H1 (cell line): ENCODE results near the gene FBXW2. TPM values are rescaled to one million over a fixed set of nuclear protein-coding genes. Genes with fewer than 3 reads are reported as not detected.

ENCODE experiments used
- CTCF ChIA-PET: fragments of 300-600 bp; sonication (Branson Sonifier 250); formaldehyde crosslinking; loops from one replicate; lab custom pipeline; 2021; ENCODE audit not compliant: partially characterized antibody; lab: Charles Lee
- POLR2A ChIA-PET: fragments of 300-600 bp; sonication (Branson Sonifier 250); formaldehyde crosslinking; loops from one replicate; lab custom pipeline; 2021; ENCODE audit warnings: inconsistent platforms; ENCODE audit not compliant: partially characterized antibody; lab: Charles Lee
- DNase-seq, 2 experiments: peaks; one replicate each; pipeline versions ENCODE4 v3.0.0 to v3.0.0-alpha.2; 2010 to 2022; ENCODE audit warnings: low spot score in 2 of 2, low read depth in 1 of 2, mixed read lengths in 1 of 2
- FAIRE-seq: peaks from 2 replicates; lab custom pipeline; 2011; peaks lifted over from hg19 to GRCh38; lab: Jason Lieb, UNC
- H2AFZ ChIP-seq: 2 replicates; pipeline ENCODE4 v1.8.1; 2012; ENCODE audit warnings: low read length, inconsistent platforms
- H2AK5ac ChIP-seq: 2 replicates; pipeline ENCODE4 v1.6.1; 2013; ENCODE audit warnings: low read depth, low read length
- H2BK120ac ChIP-seq: replicated peaks from 2 replicates; pipeline ENCODE3; 2013; ENCODE audit warnings: low read depth, low read length, inconsistent platforms
- H2BK12ac ChIP-seq: 2 replicates; pipeline ENCODE4 v1.6.1; 2013; ENCODE audit warnings: low read depth, low read length
- H2BK15ac ChIP-seq: 2 replicates; pipeline ENCODE4 v1.6.1; 2013; ENCODE audit warnings: low read length
- H2BK20ac ChIP-seq: 2 replicates; pipeline ENCODE4 v1.6.1; 2013; ENCODE audit warnings: low read length
- H2BK5ac ChIP-seq: 2 replicates; pipeline ENCODE4 v1.6.1; 2013; ENCODE audit warnings: low read depth, low read length
- H3K14ac ChIP-seq: 2 replicates; pipeline ENCODE4 v1.6.1; 2013; ENCODE audit warnings: inconsistent platforms; ENCODE audit not compliant: insufficient read length
- H3K18ac ChIP-seq: 2 replicates; pipeline ENCODE4 v1.6.1; 2013; ENCODE audit warnings: low read length; ENCODE audit errors: extremely low read depth
- H3K23ac ChIP-seq: 2 replicates; pipeline ENCODE4 v1.6.1; 2013; ENCODE audit warnings: inconsistent platforms; ENCODE audit not compliant: insufficient read length
- H3K23me2 ChIP-seq: 2 replicates; pipeline ENCODE4 v1.6.1; 2013; ENCODE audit warnings: low read depth, low read length
- H3K27ac ChIP-seq: 2 replicates; pipeline ENCODE4 v1.6.1; 2011; ENCODE audit warnings: low read depth, low read length, inconsistent platforms
- H3K27me3 ChIP-seq, 4 experiments: replicated peaks in 1 of 4; 1 replicate in 1 of 4; 2 replicates in 3 of 4; pipeline versions ENCODE4 v1.6.1 to v1.8.1; 2011 to 2013; ENCODE audit warnings: low read length in 3 of 4, mild to moderate bottlenecking in 3 of 4, inconsistent platforms in 2 of 4, mixed read lengths in 2 of 4, moderate library complexity in 1 of 4; ENCODE audit not compliant: control insufficient read depth in 3 of 4, insufficient read depth in 3 of 4; ENCODE audit errors: extremely low read depth in 1 of 4
- H3K36me3 ChIP-seq, 4 experiments: 2 replicates each; pipeline versions ENCODE4 v1.6.1 to v1.8.1; 2011 to 2013; ENCODE audit warnings: mild to moderate bottlenecking in 4 of 4, low read length in 3 of 4, moderate library complexity in 2 of 4, control low read depth in 1 of 4, inconsistent platforms in 1 of 4; ENCODE audit not compliant: insufficient read depth in 4 of 4, control insufficient read depth in 2 of 4
- H3K4ac ChIP-seq: replicated peaks from 2 replicates; pipeline ENCODE3; 2013; ENCODE audit warnings: low read length, low read depth, mixed read lengths, inconsistent platforms; ENCODE audit not compliant: insufficient read length
- H3K4me1 ChIP-seq, 4 experiments: replicated peaks in 1 of 4; 1 replicate in 1 of 4; 2 replicates in 3 of 4; pipeline versions ENCODE4 v1.6.1 to v1.8.1; 2011 to 2013; ENCODE audit warnings: low read length in 3 of 4, inconsistent platforms in 2 of 4, mixed read lengths in 1 of 4; ENCODE audit not compliant: insufficient read depth in 4 of 4, control insufficient read depth in 3 of 4
- H3K4me2 ChIP-seq, 2 experiments: 2 replicates each; pipeline versions ENCODE4 v1.6.1 to v1.8.1; 2011 to 2013; ENCODE audit warnings: low read depth in 2 of 2, low read length in 2 of 2, control low read depth in 1 of 2, inconsistent platforms in 1 of 2, mild to moderate bottlenecking in 1 of 2; ENCODE audit not compliant: insufficient read depth in 1 of 2
- H3K4me3 ChIP-seq, 4 experiments: fragments of 200-600, 300-600 bp in 1 of 4; sonication (generic), shearing (Covaris generic), sonication (Bioruptor Twin) in 1 of 4; 2 replicates each; pipeline versions ENCODE4 v1.5.1 to v1.8.1; 2011 to 2016; ENCODE audit warnings: low read length in 4 of 4, low read depth in 3 of 4, control low read depth in 2 of 4, inconsistent platforms in 2 of 4, mild to moderate bottlenecking in 2 of 4, mixed read lengths in 1 of 4, moderate library complexity in 1 of 4; ENCODE audit not compliant: insufficient read depth in 2 of 4; ENCODE audit errors: extremely low read depth in 1 of 4
- H3K56ac ChIP-seq: replicated peaks from 2 replicates; pipeline ENCODE3; 2013; ENCODE audit warnings: low read depth, mild to moderate bottlenecking, mixed read lengths, low read length, inconsistent platforms; ENCODE audit not compliant: insufficient read length
- H3K79me1 ChIP-seq: 2 replicates; pipeline ENCODE4 v1.6.1; 2013; ENCODE audit warnings: low read depth, low read length, control low read depth
- H3K79me2 ChIP-seq, 2 experiments: 2 replicates each; pipeline versions ENCODE4 v1.6.1 to v1.8.1; 2012 to 2013; ENCODE audit warnings: low read length in 2 of 2, mild to moderate bottlenecking in 2 of 2, inconsistent platforms in 1 of 2; ENCODE audit not compliant: insufficient read depth in 2 of 2, control insufficient read depth in 1 of 2
- H3K9ac ChIP-seq, 4 experiments: replicated peaks in 1 of 4; 1 replicate in 1 of 4; 2 replicates in 3 of 4; pipeline versions ENCODE4 v1.6.1 to v1.8.1; 2011 to 2013; ENCODE audit warnings: low read depth in 3 of 4, low read length in 3 of 4, control low read depth in 2 of 4, mild to moderate bottlenecking in 2 of 4, moderate library complexity in 2 of 4, inconsistent platforms in 1 of 4; ENCODE audit errors: extremely low read depth in 1 of 4
- H3K9me3 ChIP-seq, 2 experiments: 2 replicates each; pipeline versions ENCODE4 v1.6.1 to v1.8.1; 2012 to 2013; ENCODE audit warnings: mild to moderate bottlenecking in 2 of 2, moderate library complexity in 2 of 2, control low read depth in 1 of 2, inconsistent platforms in 1 of 2, low read depth in 1 of 2, low read length in 1 of 2, mixed read lengths in 1 of 2; ENCODE audit not compliant: insufficient read depth in 2 of 2
- H4K20me1 ChIP-seq, 2 experiments: replicated peaks in 1 of 2; 2 replicates each; pipeline versions ENCODE3 to v1.8.1; 2011 to 2013; ENCODE audit warnings: inconsistent platforms in 2 of 2, low read length in 2 of 2, mild to moderate bottlenecking in 1 of 2; ENCODE audit not compliant: insufficient read depth in 2 of 2, control insufficient read depth in 1 of 2
- H4K5ac ChIP-seq: 2 replicates; pipeline ENCODE4 v1.6.1; 2013; ENCODE audit warnings: low read length, low read depth, mixed read lengths, inconsistent platforms; ENCODE audit not compliant: insufficient read length
- H4K8ac ChIP-seq: 2 replicates; pipeline ENCODE4 v1.8.0; 2013; ENCODE audit warnings: mild to moderate bottlenecking, moderate library complexity, low read length, inconsistent platforms; ENCODE audit not compliant: insufficient read depth; ENCODE audit errors: extremely low read depth
- H4K91ac ChIP-seq: replicated peaks from 2 replicates; pipeline ENCODE3; 2013; ENCODE audit warnings: low read length, mixed read lengths, inconsistent platforms; ENCODE audit not compliant: insufficient read length
- BACH1 ChIP-seq: IDR thresholded peaks from 2 replicates; pipeline ENCODE4 v1.6.1; 2012; ENCODE audit warnings: low read length, improper control_type of control experiment
- CBX5 ChIP-seq: fragments of 300-800, 300-1000 bp; sonication (generic); IDR thresholded peaks from 2 replicates; pipeline ENCODE4 v1.7.1; 2016; ENCODE audit warnings: antibody characterized with exemption, low read length, low read depth
- CTBP2 ChIP-seq: IDR thresholded peaks from 2 replicates; pipeline ENCODE4 v1.7.0; 2011; ENCODE audit warnings: borderline replicate concordance, mild to moderate bottlenecking, moderate library complexity, mixed read lengths, low read length; ENCODE audit not compliant: insufficient read depth, insufficient read length
- JUN ChIP-seq: IDR thresholded peaks from 2 replicates; pipeline ENCODE4 v1.6.1; 2011; ENCODE audit warnings: low read depth, mild to moderate bottlenecking, improper control_type of control experiment, low read length
- KDM4A ChIP-seq: IDR thresholded peaks from one replicate; pipeline ENCODE4 v1.7.1; 2012; ENCODE audit warnings: low read depth, mild to moderate bottlenecking, moderate library complexity, low read length, inconsistent platforms; ENCODE audit not compliant: severe bottlenecking
- WGBS, 2 experiments: shearing (Covaris generic) in 1 of 2; methylation state at CpG; one replicate each; pipeline versions ENCODE4 v1.1.6 to v1.1.7; 2013 to 2015; ENCODE audit warnings: low lambda C conversion rate in 2 of 2, mixed read lengths in 2 of 2, inconsistent platforms in 1 of 2, low coverage in 1 of 2, missing lambda C conversion rate in 1 of 2; ENCODE audit not compliant: insufficient replicate concordance in 2 of 2, insufficient coverage in 1 of 2, insufficient read length in 1 of 2; ENCODE audit errors: extremely low coverage in 1 of 2, missing lambda C conversion rate in 1 of 2; 5-methylcytosine and 5-hydroxymethylcytosine counted together
- polyA plus RNA-seq, 7 experiments: library from polyadenylated mRNA; depleted of rRNA in 3 of 7; stranded (reverse) in 5 of 7; unstranded in 2 of 7; fragments of >200 nt in 5 of 7; fragments of 200-250 nt in 2 of 7; gene quantifications; 1 replicate in 5 of 7; 2 replicates in 1 of 7; 4 replicates in 1 of 7; pipeline versions ENCODE4 v1.2.1 to v1.2.3, GENCODE V29; 2011 to 2013; ENCODE audit warnings: missing spikeins in 2 of 7, mixed read lengths in 2 of 7
- total RNA-seq: library from RNA; stranded (reverse); fragmentation: NEBNext Ultra II Directional; extraction: Animal tissue kit (Norgen Biotek cat#: 25700); gene quantifications from 2 replicates; pipeline ENCODE4 v1.2.1, GENCODE V29; 2021

Gene FBXW2
- total and polyA plus RNA-seq, 2 of the 8 experiments (the other 6 are each of a cell fraction or from before 2014, with no cell fraction given): 19.2 to 65.3 TPM

DNA sequence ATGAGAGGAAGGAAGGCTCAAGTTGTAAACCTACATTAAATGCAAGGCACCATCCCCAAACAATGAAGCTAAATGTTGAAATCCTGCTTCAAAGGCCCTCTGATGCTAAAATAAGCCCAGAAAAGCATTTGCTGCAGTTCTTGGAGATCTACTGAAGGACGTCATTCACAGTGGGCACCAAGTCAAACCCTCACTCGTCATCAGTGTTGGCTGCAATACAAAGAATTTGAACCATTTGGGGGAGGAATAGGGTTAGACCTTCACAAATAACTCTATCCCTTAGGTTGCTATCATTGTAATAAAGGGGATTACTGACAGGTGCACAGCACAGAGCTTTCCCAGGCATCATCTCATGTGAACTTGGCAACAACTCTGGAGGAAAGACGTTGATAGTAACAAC lies 69.7 kb downstream of the FBXW2 start:
- no peak overlapping the region for H3K14ac ChIP-seq
- ChIA-PET POLR2A (interaction anchor here (2.3 kb wide), 1 partner anchor 9 kb away, joined by 5 read pairs; the partner anchor contains the start of gene MEGF9), CTCF (interaction anchor here (1.0 to 1.3 kb wide), 2 partner anchors 8 to 11 kb away, joined by 3 to 4 read pairs; no protein-coding TSS in a partner anchor)
- no peaks in the 10 kb centered on the region for H4K20me1 ChIP-seq
- 90% methylated on average over 3 of the region's 3 CpGs; no CpG with 5 or more reads in 1 of the 2 experiments for WGBS, 2 experiments
- no peak overlapping the region for H2AK5ac ChIP-seq
- no peak overlapping the region for H2BK5ac ChIP-seq
- H2BK15ac ChIP-seq: no peak overlapping the region
- H2BK20ac ChIP-seq: no peak overlapping the region
- no peak overlapping the region for H2BK120ac ChIP-seq
- TF ChIP-seq KDM4A: no peak
- TF ChIP-seq CTBP2: no peak
- no peak for TF ChIP-seq CBX5
- TF ChIP-seq BACH1: no peak
- no peak for TF ChIP-seq JUN
- H3K4ac ChIP-seq: no peak overlapping the region
- H3K9me3 ChIP-seq: no peaks in the 10 kb centered on the region
- no peaks in the 10 kb centered on the region; the same call in 1 of the 2 replicates for H3K23me2 ChIP-seq
- no peak overlapping the region for H3K18ac ChIP-seq
- H3K4me1 ChIP-seq: no peaks in the 10 kb centered on the region
- H3K36me3 ChIP-seq: no peaks in the 10 kb centered on the region
- no peak overlapping the region for H3K23ac ChIP-seq
- H3K9ac ChIP-seq: no peak overlapping the region
- H3K56ac ChIP-seq: no peak overlapping the region
- no peak overlapping the region for H3K4me2 ChIP-seq
- H3K79me2 ChIP-seq: no peaks in the 10 kb centered on the region
- no peaks in the 10 kb centered on the region for H3K27me3 ChIP-seq
- no peak overlapping the region for H2AFZ ChIP-seq
- no peak overlapping the region for H4K5ac ChIP-seq
- no peaks in the 10 kb centered on the region for H3K79me1 ChIP-seq
- H4K8ac ChIP-seq: no peak overlapping the region
- H2BK12ac ChIP-seq: no peak overlapping the region
- no peak for DNase-seq
- H3K27ac ChIP-seq: no peak overlapping the region
- H3K4me3 ChIP-seq: no peak overlapping the region
- no peak overlapping the region for H4K91ac ChIP-seq
- no peak for FAIRE-seq
